ENCODE data around the gene CCND1.

The CCND1 gene

GRCh38 chr11:69660001-69660500 is 19.1 kb downstream of the CCND1 start:
- Histone ChIP-seq H3K27ac (no peak overlapping the region), H3K4me3 (no peak overlapping the region)

GRCh38 chr11:69661413-69661715 is 20.4 kb downstream of the CCND1 start:
- no peak overlapping the region for H3K27ac ChIP-seq
- H3K4me3 ChIP-seq = no peak overlapping the region

- H3K4me3 ChIP-seq = no peak overlapping the region
- H3K27ac ChIP-seq = no peak overlapping the region
Measured at GRCh38 chr11:69662021-69662698, 21.2 kb downstream of the CCND1 start.

GRCh38 chr11:69662806-69663205 is 21.9 kb downstream of the CCND1 start:
- H3K27ac ChIP-seq = no peak overlapping the region
- no peak overlapping the region for H3K4me3 ChIP-seq

GRCh38 chr11:69663326-69663725 is 22.4 kb downstream of the CCND1 start:
- Histone ChIP-seq H3K27ac (no peak overlapping the region), H3K4me3 (no peak overlapping the region)

- Histone ChIP-seq H3K27ac (no peak overlapping the region), H3K4me3 (no peak overlapping the region)
Measured at GRCh38 chr11:69664103-69664775, 23.3 kb downstream of the CCND1 start.

- H3K4me3 ChIP-seq = no peak overlapping the region
- H3K27ac ChIP-seq = no peak overlapping the region
Measured at GRCh38 chr11:69664901-69665300, 23.9 kb downstream of the CCND1 start.

GRCh38 chr11:69665669-69666068 is 24.7 kb downstream of the CCND1 start:
- Histone ChIP-seq H3K27ac (no peak overlapping the region), H3K4me3 (no peak overlapping the region)

- no peak overlapping the region for H3K4me3 ChIP-seq
- no peak overlapping the region for H3K27ac ChIP-seq
Measured at GRCh38 chr11:69666261-69666660, 25.3 kb downstream of the CCND1 start.

- H3K4me3 ChIP-seq = no peak overlapping the region
- no peak overlapping the region for H3K27ac ChIP-seq
Measured at GRCh38 chr11:69666752-69667536, 26.0 kb downstream of the CCND1 start.

- no peak overlapping the region for H3K4me3 ChIP-seq
- H3K27ac ChIP-seq = no peak overlapping the region
Measured at GRCh38 chr11:69667619-69668604, 27.0 kb downstream of the CCND1 start.

GRCh38 chr11:69669486-69669885 is 28.5 kb downstream of the CCND1 start:
- H3K27ac ChIP-seq = peak overlapping the region in 1 of 21 experiments; percentile 38
- H3K4me3 ChIP-seq = no peak overlapping the region

- H3K4me3 ChIP-seq = no peak overlapping the region
Measured at GRCh38 chr11:69670158-69670845, 29.3 kb downstream of the CCND1 start.

GRCh38 chr11:69671734-69672465 is 30.9 kb downstream of the CCND1 start:
- no peak overlapping the region for H3K27ac ChIP-seq

More at GRCh38 chr11:69670158-69670845, 29.3 kb downstream of the CCND1 start:
- H3K27ac ChIP-seq = peak overlapping the region in 2 of 21 experiments; percentile 19 to 38

GRCh38 chr11:69674267-69674885 is 33.4 kb downstream of the CCND1 start:
- Histone ChIP-seq H3K4me3 (peak overlapping the region; percentile 65 to 97 (median 80)), H3K27ac (peak overlapping the region; percentile 71 to 98 (median 93))

More at GRCh38 chr11:69671734-69672465, 30.9 kb downstream of the CCND1 start:
- no peak overlapping the region for H3K4me3 ChIP-seq

GRCh38 chr11:69674886-69675714 is 34.1 kb downstream of the CCND1 start, which contains the start of gene LTO1:
Gene LTO1, minus strand, starts transcription at chr11:69675353. Its CDS starts 114 bp downstream, at chr11:69675239.
- peak within 1 kb of the TSS; percentile 71 to 98 (median 93) for H3K27ac ChIP-seq

GRCh38 chr11:69677749-69678148 is 36.8 kb downstream of the CCND1 start:
- no peak overlapping the region for H3K27ac ChIP-seq
- H3K4me3 ChIP-seq = no peak overlapping the region

More at GRCh38 chr11:69674886-69675714, 34.1 kb downstream of the CCND1 start, which contains the start of gene LTO1:
- peak within 1 kb of the TSS; percentile 65 to 97 (median 80) for H3K4me3 ChIP-seq

All from skin epidermis (tissue), 12 donors.